ENCODE measurements around the gene UPK2.

UPK2 gene

DNA sequence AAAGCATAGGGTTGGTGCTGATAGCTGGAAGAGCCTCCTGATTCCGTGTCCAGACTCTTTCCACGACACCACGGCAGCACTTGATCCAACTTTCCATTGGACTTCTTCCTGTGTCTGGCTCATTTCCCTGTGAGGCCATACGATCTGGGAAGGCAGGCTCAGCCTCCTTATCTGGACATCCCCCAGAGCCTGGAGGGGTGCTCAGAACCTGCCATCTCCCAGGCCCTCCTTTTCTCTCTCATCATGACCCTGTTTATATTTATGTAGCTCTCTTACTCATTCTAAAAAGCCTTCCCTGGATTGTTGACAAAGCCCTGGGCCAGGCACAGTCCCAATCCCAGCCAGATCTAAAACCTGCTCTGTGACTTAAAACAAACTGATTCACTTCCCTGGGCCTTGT is 22.6 kb upstream of the UPK2 start:
- Histone ChIP-seq H3K36me3 (ENCODE audit: control insufficient read depth in 2 of 2, insufficient read depth in 1 of 2, low read length in 2 of 2) (no peaks in the 10 kb centered on the region), H3K27ac (ENCODE audit: extremely low read depth, low read depth, low read length) (no peak overlapping the region), H3K4me1 (ENCODE audit: control insufficient read depth, insufficient read depth, low read length) (no peaks in the 10 kb centered on the region), H3K9me3 (ENCODE audit: control insufficient read depth, insufficient read depth, low read depth, low read length) (no peaks in the 10 kb centered on the region), H3K4me3 (ENCODE audit: low read depth, low read length) (no peak overlapping the region)
- CTCF ChIA-PET: interaction anchor here (0.7 to 1.9 kb wide), 4 partner anchors 18 to 198 kb away, joined by 3 to 4 read pairs (median 4); partner anchors contain the start of gene UPK2
- TF ChIP-seq, protein P1, sequence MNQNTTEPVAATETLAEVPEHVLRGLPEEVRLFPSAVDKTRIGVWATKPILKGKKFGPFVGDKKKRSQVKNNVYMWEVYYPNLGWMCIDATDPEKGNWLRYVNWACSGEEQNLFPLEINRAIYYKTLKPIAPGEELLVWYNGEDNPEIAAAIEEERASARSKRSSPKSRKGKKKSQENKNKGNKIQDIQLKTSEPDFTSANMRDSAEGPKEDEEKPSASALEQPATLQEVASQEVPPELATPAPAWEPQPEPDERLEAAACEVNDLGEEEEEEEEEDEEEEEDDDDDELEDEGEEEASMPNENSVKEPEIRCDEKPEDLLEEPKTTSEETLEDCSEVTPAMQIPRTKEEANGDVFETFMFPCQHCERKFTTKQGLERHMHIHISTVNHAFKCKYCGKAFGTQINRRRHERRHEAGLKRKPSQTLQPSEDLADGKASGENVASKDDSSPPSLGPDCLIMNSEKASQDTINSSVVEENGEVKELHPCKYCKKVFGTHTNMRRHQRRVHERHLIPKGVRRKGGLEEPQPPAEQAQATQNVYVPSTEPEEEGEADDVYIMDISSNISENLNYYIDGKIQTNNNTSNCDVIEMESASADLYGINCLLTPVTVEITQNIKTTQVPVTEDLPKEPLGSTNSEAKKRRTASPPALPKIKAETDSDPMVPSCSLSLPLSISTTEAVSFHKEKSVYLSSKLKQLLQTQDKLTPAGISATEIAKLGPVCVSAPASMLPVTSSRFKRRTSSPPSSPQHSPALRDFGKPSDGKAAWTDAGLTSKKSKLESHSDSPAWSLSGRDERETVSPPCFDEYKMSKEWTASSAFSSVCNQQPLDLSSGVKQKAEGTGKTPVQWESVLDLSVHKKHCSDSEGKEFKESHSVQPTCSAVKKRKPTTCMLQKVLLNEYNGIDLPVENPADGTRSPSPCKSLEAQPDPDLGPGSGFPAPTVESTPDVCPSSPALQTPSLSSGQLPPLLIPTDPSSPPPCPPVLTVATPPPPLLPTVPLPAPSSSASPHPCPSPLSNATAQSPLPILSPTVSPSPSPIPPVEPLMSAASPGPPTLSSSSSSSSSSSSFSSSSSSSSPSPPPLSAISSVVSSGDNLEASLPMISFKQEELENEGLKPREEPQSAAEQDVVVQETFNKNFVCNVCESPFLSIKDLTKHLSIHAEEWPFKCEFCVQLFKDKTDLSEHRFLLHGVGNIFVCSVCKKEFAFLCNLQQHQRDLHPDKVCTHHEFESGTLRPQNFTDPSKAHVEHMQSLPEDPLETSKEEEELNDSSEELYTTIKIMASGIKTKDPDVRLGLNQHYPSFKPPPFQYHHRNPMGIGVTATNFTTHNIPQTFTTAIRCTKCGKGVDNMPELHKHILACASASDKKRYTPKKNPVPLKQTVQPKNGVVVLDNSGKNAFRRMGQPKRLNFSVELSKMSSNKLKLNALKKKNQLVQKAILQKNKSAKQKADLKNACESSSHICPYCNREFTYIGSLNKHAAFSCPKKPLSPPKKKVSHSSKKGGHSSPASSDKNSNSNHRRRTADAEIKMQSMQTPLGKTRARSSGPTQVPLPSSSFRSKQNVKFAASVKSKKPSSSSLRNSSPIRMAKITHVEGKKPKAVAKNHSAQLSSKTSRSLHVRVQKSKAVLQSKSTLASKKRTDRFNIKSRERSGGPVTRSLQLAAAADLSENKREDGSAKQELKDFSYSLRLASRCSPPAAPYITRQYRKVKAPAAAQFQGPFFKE (tag by site-specific recombination; IDR thresholded peaks at IDR 0.05; ENCODE audit: borderline replicate concordance): no peak
- TF ChIP-seq ZNF548 (tag by site-specific recombination; IDR thresholded peaks at IDR 0.05) (no peak), ZNF449 (tag by site-specific recombination; IDR thresholded peaks at IDR 0.05) (no peak), ZNF341 (tag by site-specific recombination; IDR thresholded peaks at IDR 0.05; ENCODE audit: low read depth) (0 out of 2 replicates have a peak, but pooled peaks have one; percentile 23)
- POLR2A ChIA-PET: interaction anchor here (0.6 kb wide), 1 partner anchor 108 kb away, joined by 3 read pairs; no protein-coding TSS in a partner anchor

GRCh38 chr11:118935376-118935775 is 20.7 kb upstream of the UPK2 start:
- POLR2A ChIA-PET: interaction anchor here (0.7 kb wide), 2 partner anchors 137 to 245 kb away, joined by 3 to 5 read pairs; no protein-coding TSS in a partner anchor
- Histone ChIP-seq H3K27ac (ENCODE audit: extremely low read depth, low read depth, low read length) (no peak overlapping the region), H3K36me3 (ENCODE audit: control insufficient read depth in 2 of 2, insufficient read depth in 1 of 2, low read length in 2 of 2) (no peaks in the 10 kb centered on the region), H3K9me3 (ENCODE audit: control insufficient read depth, insufficient read depth, low read depth, low read length) (no peaks in the 10 kb centered on the region), H3K4me3 (ENCODE audit: low read depth, low read length) (no peak overlapping the region), H3K4me1 (ENCODE audit: control insufficient read depth, insufficient read depth, low read length) (no peaks in the 10 kb centered on the region)
- CTCF ChIA-PET: interaction anchor here (1.0 to 1.9 kb wide), 5 partner anchors 7 to 276 kb away, joined by 3 to 9 read pairs (median 4); partner anchors contain the start of gene UPK2
- TF ChIP-seq ZNF610 (tag by site-specific recombination; IDR thresholded peaks at IDR 0.05; ENCODE audit: borderline replicate concordance) (no peak), ZNF692 (tag by site-specific recombination; IDR thresholded peaks at IDR 0.05) (no peak), ZBTB21 (tag by site-specific recombination; IDR thresholded peaks at IDR 0.05) (no peak), KLF8 (tag by site-specific recombination; IDR thresholded peaks at IDR 0.05) (no peak), SCRT1 (tag by site-specific recombination; IDR thresholded peaks at IDR 0.05; ENCODE audit: borderline replicate concordance) (no peak), MYNN (tag by site-specific recombination; IDR thresholded peaks at IDR 0.05; ENCODE audit: borderline replicate concordance) (no peak), ZNF221 (tag by site-specific recombination; IDR thresholded peaks at IDR 0.05; ENCODE audit: borderline replicate concordance) (no peak), YY1 (tag by site-specific recombination; IDR thresholded peaks at IDR 0.05) (no peak), ZNF266 (tag by site-specific recombination; IDR thresholded peaks at IDR 0.05; ENCODE audit: low read depth) (no peak)
- TF ChIP-seq, protein P2, sequence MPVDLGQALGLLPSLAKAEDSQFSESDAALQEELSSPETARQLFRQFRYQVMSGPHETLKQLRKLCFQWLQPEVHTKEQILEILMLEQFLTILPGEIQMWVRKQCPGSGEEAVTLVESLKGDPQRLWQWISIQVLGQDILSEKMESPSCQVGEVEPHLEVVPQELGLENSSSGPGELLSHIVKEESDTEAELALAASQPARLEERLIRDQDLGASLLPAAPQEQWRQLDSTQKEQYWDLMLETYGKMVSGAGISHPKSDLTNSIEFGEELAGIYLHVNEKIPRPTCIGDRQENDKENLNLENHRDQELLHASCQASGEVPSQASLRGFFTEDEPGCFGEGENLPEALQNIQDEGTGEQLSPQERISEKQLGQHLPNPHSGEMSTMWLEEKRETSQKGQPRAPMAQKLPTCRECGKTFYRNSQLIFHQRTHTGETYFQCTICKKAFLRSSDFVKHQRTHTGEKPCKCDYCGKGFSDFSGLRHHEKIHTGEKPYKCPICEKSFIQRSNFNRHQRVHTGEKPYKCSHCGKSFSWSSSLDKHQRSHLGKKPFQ (tag by site-specific recombination; IDR thresholded peaks at IDR 0.05): no peak
- TF ChIP-seq, protein P3, sequence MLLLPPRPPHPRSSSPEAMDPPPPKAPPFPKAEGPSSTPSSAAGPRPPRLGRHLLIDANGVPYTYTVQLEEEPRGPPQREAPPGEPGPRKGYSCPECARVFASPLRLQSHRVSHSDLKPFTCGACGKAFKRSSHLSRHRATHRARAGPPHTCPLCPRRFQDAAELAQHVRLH (tag by site-specific recombination; IDR thresholded peaks at IDR 0.05): no peak
- TF ChIP-seq, protein P4, sequence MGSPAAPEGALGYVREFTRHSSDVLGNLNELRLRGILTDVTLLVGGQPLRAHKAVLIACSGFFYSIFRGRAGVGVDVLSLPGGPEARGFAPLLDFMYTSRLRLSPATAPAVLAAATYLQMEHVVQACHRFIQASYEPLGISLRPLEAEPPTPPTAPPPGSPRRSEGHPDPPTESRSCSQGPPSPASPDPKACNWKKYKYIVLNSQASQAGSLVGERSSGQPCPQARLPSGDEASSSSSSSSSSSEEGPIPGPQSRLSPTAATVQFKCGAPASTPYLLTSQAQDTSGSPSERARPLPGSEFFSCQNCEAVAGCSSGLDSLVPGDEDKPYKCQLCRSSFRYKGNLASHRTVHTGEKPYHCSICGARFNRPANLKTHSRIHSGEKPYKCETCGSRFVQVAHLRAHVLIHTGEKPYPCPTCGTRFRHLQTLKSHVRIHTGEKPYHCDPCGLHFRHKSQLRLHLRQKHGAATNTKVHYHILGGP (tag by site-specific recombination; IDR thresholded peaks at IDR 0.05): no peak
- TF ChIP-seq, protein P5, sequence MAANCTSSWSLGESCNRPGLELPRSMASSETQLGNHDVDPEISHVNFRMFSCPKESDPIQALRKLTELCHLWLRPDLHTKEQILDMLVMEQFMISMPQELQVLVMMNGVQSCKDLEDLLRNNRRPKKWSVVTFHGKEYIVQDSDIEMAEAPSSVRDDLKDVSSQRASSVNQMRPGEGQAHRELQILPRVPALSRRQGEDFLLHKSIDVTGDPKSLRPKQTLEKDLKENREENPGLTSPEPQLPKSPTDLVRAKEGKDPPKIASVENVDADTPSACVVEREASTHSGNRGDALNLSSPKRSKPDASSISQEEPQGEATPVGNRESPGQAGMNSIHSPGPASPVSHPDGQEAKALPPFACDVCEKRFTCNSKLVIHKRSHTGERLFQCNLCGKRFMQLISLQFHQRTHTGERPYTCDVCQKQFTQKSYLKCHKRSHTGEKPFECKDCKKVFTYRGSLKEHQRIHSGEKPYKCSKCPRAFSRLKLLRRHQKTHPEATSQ (tag by site-specific recombination; IDR thresholded peaks at IDR 0.05): no peak
- TF ChIP-seq, protein P6, sequence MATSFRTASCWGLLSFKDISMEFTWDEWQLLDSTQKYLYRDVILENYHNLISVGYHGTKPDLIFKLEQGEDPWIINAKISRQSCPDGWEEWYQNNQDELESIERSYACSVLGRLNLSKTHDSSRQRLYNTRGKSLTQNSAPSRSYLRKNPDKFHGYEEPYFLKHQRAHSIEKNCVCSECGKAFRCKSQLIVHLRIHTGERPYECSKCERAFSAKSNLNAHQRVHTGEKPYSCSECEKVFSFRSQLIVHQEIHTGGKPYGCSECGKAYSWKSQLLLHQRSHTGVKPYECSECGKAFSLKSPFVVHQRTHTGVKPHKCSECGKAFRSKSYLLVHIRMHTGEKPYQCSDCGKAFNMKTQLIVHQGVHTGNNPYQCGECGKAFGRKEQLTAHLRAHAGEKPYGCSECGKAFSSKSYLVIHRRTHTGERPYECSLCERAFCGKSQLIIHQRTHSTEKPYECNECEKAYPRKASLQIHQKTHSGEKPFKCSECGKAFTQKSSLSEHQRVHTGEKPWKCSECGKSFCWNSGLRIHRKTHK (tag by site-specific recombination; IDR thresholded peaks at IDR 0.05): no peak

Data from HEK293 (cell line).